H9 (cell line): ENCODE measurements around the gene SLC52A1. TPM values are rescaled to one million over a fixed set of nuclear protein-coding genes. Genes with fewer than 3 reads are reported as not detected.

Experiments used
- DNase-seq: peaks from one replicate; pipeline ENCODE4 v3.0.0-alpha.2; 2017
- H2AFZ ChIP-seq: one replicate; pipeline ENCODE4 v1.6.1; 2013; ENCODE audit warnings: mild to moderate bottlenecking, low read length, control low read depth, moderate library complexity
- H2AK5ac ChIP-seq: 2 replicates; pipeline ENCODE4 v1.6.1; 2013; ENCODE audit warnings: low read length, control low read depth, mixed read lengths; ENCODE audit not compliant: insufficient read length
- H2BK120ac ChIP-seq: one replicate; pipeline ENCODE4 v1.6.1; 2013; ENCODE audit warnings: low read depth, mild to moderate bottlenecking, low read length, control low read depth, inconsistent platforms; ENCODE audit not compliant: poor library complexity, severe bottlenecking
- H2BK12ac ChIP-seq: 2 replicates; pipeline ENCODE4 v1.6.1; 2013; ENCODE audit warnings: low read length, control low read depth, mixed read lengths, low read depth; ENCODE audit not compliant: insufficient read length
- H2BK15ac ChIP-seq: 2 replicates; pipeline ENCODE4 v1.6.1; 2013; ENCODE audit warnings: low read depth, low read length, control low read depth
- H2BK20ac ChIP-seq: one replicate; pipeline ENCODE4 v1.6.1; 2013; ENCODE audit warnings: low read depth, mild to moderate bottlenecking, low read length, control low read depth, inconsistent platforms; ENCODE audit not compliant: poor library complexity, severe bottlenecking
- H2BK5ac ChIP-seq: 2 replicates; pipeline ENCODE4 v1.6.1; 2013; ENCODE audit warnings: low read length, control low read depth, mixed read lengths; ENCODE audit not compliant: insufficient read length
- H3K14ac ChIP-seq: 2 replicates; pipeline ENCODE4 v1.6.1; 2013; ENCODE audit warnings: low read length, control low read depth; ENCODE audit not compliant: insufficient read depth
- H3K18ac ChIP-seq: 2 replicates; pipeline ENCODE4 v1.6.1; 2013; ENCODE audit warnings: low read depth, mild to moderate bottlenecking, mixed read lengths, low read length, control low read depth; ENCODE audit not compliant: insufficient read length
- H3K23ac ChIP-seq: 2 replicates; pipeline ENCODE4 v1.6.1; 2013; ENCODE audit warnings: low read length, control low read depth, mixed read lengths, low read depth; ENCODE audit not compliant: insufficient read length
- H3K23me2 ChIP-seq: 2 replicates; pipeline ENCODE4 v1.6.1; 2013; ENCODE audit warnings: low read depth, mild to moderate bottlenecking, mixed read lengths, low read length, control low read depth; ENCODE audit not compliant: insufficient read length, poor library complexity, severe bottlenecking
- H3K27ac ChIP-seq: 2 replicates; pipeline ENCODE4 v1.5.1; 2013; ENCODE audit warnings: low read length, control low read depth, mixed read lengths, low read depth; ENCODE audit not compliant: insufficient read length
- H3K27me3 ChIP-seq: 2 replicates; pipeline ENCODE4 v1.6.1; 2013; ENCODE audit warnings: low read length, control low read depth, inconsistent platforms; ENCODE audit not compliant: insufficient read depth
- H3K4ac ChIP-seq: 2 replicates; pipeline ENCODE4 v1.6.1; 2013; ENCODE audit warnings: low read depth, mild to moderate bottlenecking, control low read depth, inconsistent platforms, low read length, moderate library complexity
- H3K4me1 ChIP-seq: 2 replicates; pipeline ENCODE4 v1.6.1; 2013; ENCODE audit warnings: low read length, control low read depth, inconsistent platforms; ENCODE audit not compliant: insufficient read depth
- H3K4me2 ChIP-seq: 2 replicates; pipeline ENCODE4 v1.6.1; 2013; ENCODE audit warnings: low read length, control low read depth, mixed read lengths; ENCODE audit not compliant: insufficient read length, insufficient read depth
- H3K56ac ChIP-seq: 2 replicates; pipeline ENCODE4 v1.6.1; 2013; ENCODE audit warnings: low read depth, mild to moderate bottlenecking, mixed read lengths, low read length, control low read depth; ENCODE audit not compliant: insufficient read length
- H3K79me1 ChIP-seq: 2 replicates; pipeline ENCODE4 v1.6.1; 2013; ENCODE audit warnings: low read depth, mild to moderate bottlenecking, moderate library complexity, low read length, control low read depth, inconsistent platforms; ENCODE audit not compliant: insufficient read depth, poor library complexity, severe bottlenecking
- H3K79me2 ChIP-seq: 2 replicates; pipeline ENCODE4 v1.6.1; 2013; ENCODE audit warnings: low read length, control low read depth, inconsistent platforms; ENCODE audit not compliant: insufficient read depth
- H3K9ac ChIP-seq: 2 replicates; pipeline ENCODE4 v1.6.1; 2013; ENCODE audit warnings: low read length, control low read depth, mixed read lengths; ENCODE audit not compliant: insufficient read length; ENCODE audit errors: extremely low read depth
- H3K9me3 ChIP-seq: one replicate; pipeline ENCODE4 v1.6.1; 2013; ENCODE audit warnings: low read depth, low read length, inconsistent platforms; ENCODE audit not compliant: control insufficient read depth
- H3T11ph ChIP-seq: one replicate; pipeline ENCODE4 v1.6.1; 2013; ENCODE audit warnings: mild to moderate bottlenecking, low read length, control low read depth, inconsistent platforms
- H4K20me1 ChIP-seq: one replicate; pipeline ENCODE4 v1.6.1; 2013; ENCODE audit not compliant: control insufficient read depth, insufficient read length, insufficient read depth
- H4K5ac ChIP-seq: 2 replicates; pipeline ENCODE4 v1.6.1; 2013; ENCODE audit warnings: low read depth, mild to moderate bottlenecking, mixed read lengths, low read length, control low read depth; ENCODE audit not compliant: insufficient read length
- H4K8ac ChIP-seq: replicated peaks from 2 replicates; pipeline ENCODE4 v1.6.1; 2013; ENCODE audit warnings: low read length, control low read depth, mixed read lengths, low read depth; ENCODE audit not compliant: insufficient read length
- H4K91ac ChIP-seq: 2 replicates; pipeline ENCODE4 v1.6.1; 2013; ENCODE audit warnings: low read depth, mild to moderate bottlenecking, moderate library complexity, mixed read lengths, low read length, control low read depth; ENCODE audit not compliant: insufficient read length
- H3K27ac Mint-ChIP-seq, 3 experiments: 2 replicates in 2 of 3; 3 replicates in 1 of 3; pipeline ENCODE4 v1.8.0; 2020 to 2021; ENCODE audit warnings: mixed read lengths in 3 of 3, mild to moderate bottlenecking in 1 of 3, moderate library complexity in 1 of 3
- H3K27me3 Mint-ChIP-seq: 2 replicates; pipeline ENCODE4 v1.8.0; 2021; ENCODE audit warnings: low read depth, mild to moderate bottlenecking, moderate library complexity, mixed read lengths
- H3K36me3 Mint-ChIP-seq, 3 experiments: 2 replicates in 2 of 3; 3 replicates in 1 of 3; pipeline ENCODE4 v1.8.0; 2020 to 2021; ENCODE audit warnings: low read depth in 3 of 3, mixed read lengths in 3 of 3; ENCODE audit not compliant: insufficient read depth in 1 of 3
- H3K4me1 Mint-ChIP-seq, 2 experiments: 2 replicates each; pipeline ENCODE4 v1.8.0; 2020; ENCODE audit warnings: mixed read lengths in 2 of 2
- H3K4me3 Mint-ChIP-seq, 2 experiments: 2 replicates in 1 of 2; 3 replicates in 1 of 2; pipeline ENCODE4 v1.8.0; 2020 to 2021; ENCODE audit warnings: mild to moderate bottlenecking in 2 of 2, mixed read lengths in 2 of 2, moderate library complexity in 1 of 2
- H3K9me3 Mint-ChIP-seq, 2 experiments: 2 replicates in 1 of 2; 3 replicates in 1 of 2; pipeline ENCODE4 v1.8.0; 2020; ENCODE audit warnings: mild to moderate bottlenecking in 2 of 2, mixed read lengths in 2 of 2, moderate library complexity in 1 of 2
- WGBS: extraction: QIAGEN DNeasy Blood & Tissue Kit; methylation state at CpG from one replicate; pipeline ENCODE4 v1.1.7; 2013; ENCODE audit warnings: missing lambda C conversion rate, low lambda C conversion rate, mixed read lengths; ENCODE audit not compliant: insufficient read length; ENCODE audit errors: extremely low coverage; 5-methylcytosine and 5-hydroxymethylcytosine counted together
- total RNA-seq: library from RNA; stranded (reverse); gene quantifications from 2 replicates; pipeline ENCODE4 v1.2.1, GENCODE V29; 2021
- TF ChIP-seq, protein P1 (sequence below): fragments of 200-600 bp; sonication (generic); conservative IDR thresholded peaks from 3 replicates; pipeline ENCODE4 v1.8.0; 2021; ENCODE audit warnings: antibody characterized with exemption, mild to moderate bottlenecking

The SLC52A1 gene
- total RNA-seq, 1 experiment from 2014 or later: 0.17 TPM

DNA sequence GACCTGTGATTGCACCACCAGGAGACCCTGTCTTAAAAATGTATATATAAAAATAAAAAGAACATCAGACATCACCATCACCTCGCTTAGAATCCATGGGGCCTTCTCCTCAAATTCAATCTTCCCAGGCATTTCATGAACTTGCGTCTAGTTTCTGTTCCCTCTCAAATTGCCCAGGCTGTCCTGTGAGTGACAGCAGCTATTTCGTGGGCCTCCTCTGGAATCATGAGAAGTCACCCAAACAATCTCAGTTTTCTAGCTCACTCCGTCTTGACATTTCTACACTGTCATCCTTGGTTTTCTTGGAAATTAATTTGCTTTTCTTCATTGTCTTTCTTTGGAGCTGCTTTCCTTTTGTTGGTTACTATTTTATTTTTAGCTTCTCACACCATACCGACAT, 7.3 kb downstream of the SLC52A1 start:
- H3K27ac Mint-ChIP-seq: no peak overlapping the region
- Histone ChIP-seq H3K4me1 (no peaks in the 10 kb centered on the region), H3K23ac (no peak overlapping the region), H3K4me2 (no peak overlapping the region), H3K79me2 (no peaks in the 10 kb centered on the region), H3K27me3 (peaks cover 2% of the 10 kb centered on the region; the same call in 1 of the 2 replicates), H3K56ac (no peak overlapping the region), H3K14ac (no peak overlapping the region), H2BK20ac (no peak overlapping the region), H2AK5ac (no peak overlapping the region), H4K5ac (no peak overlapping the region), H3K9ac (no peak overlapping the region), H3K4ac (no peak overlapping the region), H3T11ph (no peak overlapping the region), H2AFZ (no peak overlapping the region), H2BK5ac (no peak overlapping the region), H2BK15ac (no peak overlapping the region), H3K9me3 (no peaks in the 10 kb centered on the region), H3K27ac (no peak overlapping the region), H2BK120ac (no peak overlapping the region), H3K23me2 (no peaks in the 10 kb centered on the region), H3K79me1 (no peaks in the 10 kb centered on the region), H4K8ac (no peak overlapping the region), H4K20me1 (no peaks in the 10 kb centered on the region), H4K91ac (no peak overlapping the region), H3K18ac (no peak overlapping the region), H2BK12ac (no peak overlapping the region)
- DNase-seq: no peak
- H3K9me3 Mint-ChIP-seq: no peaks in the 10 kb centered on the region
- H3K27me3 Mint-ChIP-seq: peaks cover 32% of the 10 kb centered on the region
- H3K36me3 Mint-ChIP-seq: peaks cover 6 to 17% (median 11%) of the 10 kb centered on the region in 3 experiments
- TF ChIP-seq, protein P1, sequence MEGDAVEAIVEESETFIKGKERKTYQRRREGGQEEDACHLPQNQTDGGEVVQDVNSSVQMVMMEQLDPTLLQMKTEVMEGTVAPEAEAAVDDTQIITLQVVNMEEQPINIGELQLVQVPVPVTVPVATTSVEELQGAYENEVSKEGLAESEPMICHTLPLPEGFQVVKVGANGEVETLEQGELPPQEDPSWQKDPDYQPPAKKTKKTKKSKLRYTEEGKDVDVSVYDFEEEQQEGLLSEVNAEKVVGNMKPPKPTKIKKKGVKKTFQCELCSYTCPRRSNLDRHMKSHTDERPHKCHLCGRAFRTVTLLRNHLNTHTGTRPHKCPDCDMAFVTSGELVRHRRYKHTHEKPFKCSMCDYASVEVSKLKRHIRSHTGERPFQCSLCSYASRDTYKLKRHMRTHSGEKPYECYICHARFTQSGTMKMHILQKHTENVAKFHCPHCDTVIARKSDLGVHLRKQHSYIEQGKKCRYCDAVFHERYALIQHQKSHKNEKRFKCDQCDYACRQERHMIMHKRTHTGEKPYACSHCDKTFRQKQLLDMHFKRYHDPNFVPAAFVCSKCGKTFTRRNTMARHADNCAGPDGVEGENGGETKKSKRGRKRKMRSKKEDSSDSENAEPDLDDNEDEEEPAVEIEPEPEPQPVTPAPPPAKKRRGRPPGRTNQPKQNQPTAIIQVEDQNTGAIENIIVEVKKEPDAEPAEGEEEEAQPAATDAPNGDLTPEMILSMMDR: no peak
- H3K4me1 Mint-ChIP-seq: peaks cover 0 to 3% of the 10 kb centered on the region in 2 experiments; a peak in 1 of 4 replicates
- no CpG with 5 or more reads among the region's 5 CpGs for WGBS
- H3K4me3 Mint-ChIP-seq: no peak overlapping the region
